Upper lobe of right lung (tissue), 1 donor: ENCODE measurements around the gene DAPK3. TPM values are rescaled to one million over a fixed set of nuclear protein-coding genes. Genes with fewer than 3 reads are reported as not detected.
"Not testable (repeated sequence)": the region's sequence is repeated elsewhere in the genome, so short reads cannot be mapped to it uniquely, and the experiment has no call there.

Experiments used
- ATAC-seq: fragments of 200-7000 bp; cut with Tn5 transposase; one replicate; pipeline ENCODE4 v1.9.1; 2020; ENCODE audit warnings: mild to moderate bottlenecking, moderate library complexity
- DNase-seq: peaks from one replicate; pipeline ENCODE4 v3.0.0-alpha.2; 2020
- H3K27ac ChIP-seq: fragments of 200-600 bp; one replicate; pipeline ENCODE4 v1.8.0; 2022
- H3K27me3 ChIP-seq: fragments of 200-600 bp; one replicate; pipeline ENCODE4 v1.8.0; 2022; ENCODE audit warnings: mild to moderate bottlenecking
- H3K36me3 ChIP-seq: fragments of 200-600 bp; one replicate; pipeline ENCODE4 v1.8.0; 2022
- H3K4me1 ChIP-seq: fragments of 200-600 bp; one replicate; pipeline ENCODE4 v1.8.0; 2022
- H3K4me3 ChIP-seq: fragments of 200-600 bp; one replicate; pipeline ENCODE4 v1.8.0; 2022; ENCODE audit warnings: mild to moderate bottlenecking
- H3K9me3 ChIP-seq: fragments of 200-600 bp; one replicate; pipeline ENCODE4 v1.8.0; 2022
- CTCF ChIP-seq: fragments of 200-600 bp; IDR thresholded peaks from one replicate; pipeline ENCODE4 v1.8.0; 2022; ENCODE audit warnings: antibody characterized with exemption
- intact Hi-C: fragments of 100-400 bp; cut with DNase I; formaldehyde crosslinking; loops from one replicate; pipeline ENCODE4 v1.11.0; 2022
- total RNA-seq: library from RNA; stranded (reverse); fragmentation: NEBNext Ultra II Directional; extraction: Animal tissue kit (Norgen Biotek cat#: 25700); gene quantifications from one replicate; pipeline ENCODE4 v1.2.1, GENCODE V29; 2021
- donor health status: DM: no; HTN: yes; CAD: no; lungs with severe emphysema.

DAPK3 gene
- total RNA-seq, 1 donor from 2014 or later, result 70.7 TPM

DNA sequence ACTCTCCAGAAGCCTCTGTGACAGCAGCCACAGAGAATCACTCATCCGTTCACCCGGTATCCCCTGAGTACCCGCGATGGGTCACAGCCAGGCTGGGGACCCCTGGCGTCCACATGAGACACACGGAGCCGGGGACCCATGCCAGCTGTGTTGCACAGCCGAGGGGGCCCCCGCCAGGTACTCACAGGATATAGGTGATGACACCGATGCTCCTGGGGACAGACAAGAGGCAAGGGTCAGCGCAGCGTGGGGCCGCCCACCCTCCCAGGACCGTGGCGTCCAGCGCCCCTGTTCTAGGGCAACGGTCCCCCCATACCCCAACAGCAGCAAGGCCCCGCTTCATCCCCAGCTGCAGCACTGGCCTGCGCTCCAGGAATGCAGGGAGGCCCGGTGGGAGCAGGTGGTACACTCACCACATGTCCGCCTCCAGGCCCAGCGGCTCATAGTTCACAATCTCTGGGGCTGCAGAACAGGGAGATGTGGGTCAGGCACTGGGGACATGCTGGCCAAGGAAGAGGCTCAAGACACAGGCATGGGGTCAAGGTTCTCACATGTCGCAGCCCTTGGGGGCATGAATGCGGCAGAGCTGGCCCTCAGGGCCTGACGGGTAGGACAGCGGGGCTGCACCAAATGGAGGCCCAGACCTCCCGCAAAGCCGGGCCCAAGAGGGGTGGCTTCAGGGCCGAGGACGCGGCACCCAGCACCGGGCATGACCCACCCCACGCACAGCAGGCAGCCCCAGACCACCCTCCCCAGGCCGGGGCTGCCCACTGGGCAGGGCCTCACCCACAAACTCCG, 7.2 kb downstream of the DAPK3 start:
- no peaks in the 10 kb centered on the region for H3K27me3 ChIP-seq
- ATAC-seq, result no peak
- TF ChIP-seq CTCF, result no peak
- no peaks in the 10 kb centered on the region for H3K9me3 ChIP-seq
- peaks cover 85% of the 10 kb centered on the region for H3K36me3 ChIP-seq
- H3K4me3 ChIP-seq, result no peak overlapping the region
- H3K4me1 ChIP-seq, result peaks cover 26% of the 10 kb centered on the region
- DNase-seq, result no peak
- intact Hi-C loops, result no loop called here
- no peak overlapping the region for H3K27ac ChIP-seq

- TF ChIP-seq CTCF, result no peak
- H3K4me3 ChIP-seq, result no peak overlapping the region
- no peak overlapping the region for H3K27ac ChIP-seq
- no peak for DNase-seq
- H3K9me3 ChIP-seq, result no peaks in the 10 kb centered on the region
- H3K4me1 ChIP-seq, result peaks cover 4% of the 10 kb centered on the region
- ATAC-seq, result no peak
- H3K27me3 ChIP-seq, result no peaks in the 10 kb centered on the region
- intact Hi-C loops, result no loop called here
- peaks cover 82% of the 10 kb centered on the region for H3K36me3 ChIP-seq
Observed at GRCh38 chr19:3961007-3961406, 9.9 kb downstream of the DAPK3 start.

GRCh38 chr19:3959766-3960131, 11.2 kb downstream of the DAPK3 start:
- peaks cover 76% of the 10 kb centered on the region for H3K36me3 ChIP-seq
- no peak overlapping the region for H3K27ac ChIP-seq
- TF ChIP-seq CTCF, result no peak
- no peak for DNase-seq
- no peaks in the 10 kb centered on the region for H3K4me1 ChIP-seq
- no peak for ATAC-seq
- no peaks in the 10 kb centered on the region for H3K27me3 ChIP-seq
- no peaks in the 10 kb centered on the region for H3K9me3 ChIP-seq
- no peak overlapping the region for H3K4me3 ChIP-seq
- intact Hi-C loops, result no loop called here

DNA sequence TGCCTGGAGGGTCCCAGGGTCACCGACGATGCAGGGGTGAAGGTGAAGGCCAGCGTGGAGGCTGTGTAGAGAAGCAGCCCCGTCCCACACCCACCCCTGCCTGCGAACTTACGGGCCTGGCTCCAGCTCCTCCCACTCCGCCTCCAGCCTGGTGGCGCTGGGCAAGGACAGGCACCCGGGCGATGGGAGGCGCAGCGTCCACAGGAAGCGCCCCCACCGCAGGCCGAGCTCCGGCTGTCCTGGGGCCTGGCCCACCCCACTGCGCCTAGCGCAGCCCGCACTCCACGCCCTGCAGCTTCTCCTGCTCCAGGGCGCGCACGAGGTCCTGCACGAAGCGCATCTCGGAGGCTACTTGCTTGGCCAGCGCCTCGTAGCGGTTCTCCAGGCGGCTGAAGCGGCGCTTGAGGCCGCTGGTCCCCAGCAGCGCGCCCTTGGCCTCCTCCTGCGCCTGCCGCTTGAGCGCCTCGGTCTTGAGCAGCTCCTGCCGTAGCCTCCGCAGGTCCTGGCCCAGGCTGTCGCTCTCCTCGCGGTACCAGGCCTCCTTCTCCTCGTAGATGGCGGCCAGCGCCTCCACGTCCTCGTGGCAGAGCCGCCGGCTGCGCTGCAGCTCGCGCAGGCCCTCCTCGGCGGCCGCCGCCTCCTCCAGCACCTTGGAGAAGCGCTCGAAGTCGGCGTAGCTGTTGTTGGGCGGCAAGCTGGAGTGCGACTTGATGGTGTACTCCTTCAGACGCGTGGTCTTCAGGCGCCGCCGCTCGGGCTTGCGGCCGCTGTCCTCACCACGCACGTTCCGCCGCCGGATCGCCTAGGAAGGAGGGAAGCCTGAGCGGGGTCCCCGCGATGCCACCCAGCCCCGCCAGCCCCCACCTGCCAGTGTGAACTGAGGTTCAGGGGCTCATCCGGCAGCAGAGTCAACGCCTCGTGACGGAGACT, 11.8 kb downstream of the DAPK3 start:
- H3K4me3 ChIP-seq, result no peak overlapping the region
- ATAC-seq, result peak; percentile 21
- DNase-seq, result no peak
- H3K4me1 ChIP-seq, result no peaks in the 10 kb centered on the region
- intact Hi-C loops, result no loop called here
- H3K27ac ChIP-seq, result no peak overlapping the region
- H3K36me3 ChIP-seq, result peaks cover 71% of the 10 kb centered on the region
- no peaks in the 10 kb centered on the region for H3K9me3 ChIP-seq
- TF ChIP-seq CTCF, result no peak
- H3K27me3 ChIP-seq, result no peaks in the 10 kb centered on the region

DNA sequence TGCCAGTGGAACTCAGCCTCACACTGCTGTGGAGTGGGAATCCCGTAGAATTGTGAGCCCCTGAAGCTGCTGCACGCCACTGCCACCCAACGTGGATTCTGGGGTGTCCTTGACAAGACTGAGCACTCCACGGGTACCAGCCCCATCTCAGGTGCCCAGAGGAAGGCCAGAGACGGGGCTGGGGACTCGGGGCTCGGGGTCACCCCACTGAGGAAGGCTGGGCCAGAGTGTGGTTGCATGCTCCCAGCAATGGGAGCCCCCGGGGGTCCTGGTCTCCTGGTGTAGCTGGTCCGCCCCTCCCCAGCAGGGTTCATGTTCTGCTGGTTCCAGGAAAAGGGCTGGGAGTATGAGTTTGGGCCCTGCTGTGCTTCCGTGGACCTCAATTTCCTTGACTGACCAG, 15.2 kb downstream of the DAPK3 start:
- Histone ChIP-seq H3K4me3 (no peak overlapping the region), H3K27me3 (no peaks in the 10 kb centered on the region), H3K36me3 (peaks cover 36% of the 10 kb centered on the region), H3K27ac (no peak overlapping the region), H3K9me3 (no peaks in the 10 kb centered on the region), H3K4me1 (no peaks in the 10 kb centered on the region)
- ATAC-seq (no peak), DNase-seq (no peak)
- intact Hi-C loops, result no loop called here
- no peak for TF ChIP-seq CTCF

- intact Hi-C loops, H3K27me3 ChIP-seq, DNase-seq, H3K27ac ChIP-seq, H3K4me1 ChIP-seq, H3K9me3 ChIP-seq, ATAC-seq, H3K4me3 ChIP-seq: not testable (repeated sequence)
- H3K36me3 ChIP-seq, result peaks cover 32% of the 10 kb centered on the region
Observed at GRCh38 chr19:3955276-3955675, 15.6 kb downstream of the DAPK3 start.
